IPS-15b (cell line): ENCODE measurements around the gene EBLN1.
A peak's percentile ranks its signal among the peaks of the same experiment; 100 is the strongest.

Experiments used
- H3K27me3 ChIP-seq: one replicate; pipeline ENCODE4 v1.6.1; 2013; ENCODE audit warnings: low read length; ENCODE audit not compliant: control insufficient read depth, insufficient read depth
- H3K36me3 ChIP-seq: one replicate; pipeline ENCODE4 v1.6.1; 2013; ENCODE audit warnings: low read length; ENCODE audit not compliant: control insufficient read depth, insufficient read depth
- H3K4me1 ChIP-seq: one replicate; pipeline ENCODE4 v1.6.1; 2013; ENCODE audit warnings: mild to moderate bottlenecking, low read length; ENCODE audit not compliant: control insufficient read depth, insufficient read depth
- H3K4me3 ChIP-seq: one replicate; pipeline ENCODE4 v1.5.1; 2013; ENCODE audit warnings: low read depth, low read length
- H3K9ac ChIP-seq: one replicate; pipeline ENCODE4 v1.6.1; 2013; ENCODE audit warnings: low read depth, mild to moderate bottlenecking, low read length
- H3K9me3 ChIP-seq: one replicate; pipeline ENCODE4 v1.6.1; 2013; ENCODE audit warnings: mild to moderate bottlenecking, low read length; ENCODE audit not compliant: control insufficient read depth, insufficient read depth

Gene EBLN1

GRCh38 chr10:22246680-22247391 lies 29.0 kb upstream of the EBLN1 start:
- Histone ChIP-seq H3K9ac (no peak overlapping the region), H3K4me3 (no peak overlapping the region), H3K4me1 (no peaks in the 10 kb centered on the region), H3K36me3 (no peaks in the 10 kb centered on the region), H3K27me3 (peaks cover 48% of the 10 kb centered on the region), H3K9me3 (no peaks in the 10 kb centered on the region)

- no peak overlapping the region for H3K4me3 ChIP-seq
- H3K9me3 ChIP-seq = no peaks in the 10 kb centered on the region
- H3K9ac ChIP-seq = no peak overlapping the region
- no peaks in the 10 kb centered on the region for H3K4me1 ChIP-seq
- H3K27me3 ChIP-seq = peaks cover 36% of the 10 kb centered on the region
- H3K36me3 ChIP-seq = no peaks in the 10 kb centered on the region
These were observed 27.8 kb upstream of the EBLN1 start for GRCh38 chr10:22245567-22245966.

- H3K4me1 ChIP-seq = no peaks in the 10 kb centered on the region
- H3K4me3 ChIP-seq = no peak overlapping the region
- no peak overlapping the region for H3K9ac ChIP-seq
- no peaks in the 10 kb centered on the region for H3K36me3 ChIP-seq
- no peaks in the 10 kb centered on the region for H3K9me3 ChIP-seq
- H3K27me3 ChIP-seq = peaks cover 28% of the 10 kb centered on the region
These were observed 27.0 kb upstream of the EBLN1 start for GRCh38 chr10:22244855-22245254.

GRCh38 chr10:22244001-22244400 lies 26.2 kb upstream of the EBLN1 start:
- Histone ChIP-seq H3K4me1 (no peaks in the 10 kb centered on the region), H3K27me3 (peaks cover 20% of the 10 kb centered on the region), H3K9ac (no peak overlapping the region), H3K9me3 (no peaks in the 10 kb centered on the region), H3K4me3 (no peak overlapping the region), H3K36me3 (no peaks in the 10 kb centered on the region)

- H3K4me1 ChIP-seq = no peaks in the 10 kb centered on the region
- no peaks in the 10 kb centered on the region for H3K36me3 ChIP-seq
- no peak overlapping the region for H3K4me3 ChIP-seq
- H3K27me3 ChIP-seq = peaks cover 15% of the 10 kb centered on the region
- H3K9me3 ChIP-seq = no peaks in the 10 kb centered on the region
- H3K9ac ChIP-seq = no peak overlapping the region
These were observed 25.5 kb upstream of the EBLN1 start for GRCh38 chr10:22243321-22243720.

GRCh38 chr10:22231260-22231659 lies 13.4 kb upstream of the EBLN1 start:
- Histone ChIP-seq H3K9ac (no peak overlapping the region), H3K4me3 (no peak overlapping the region), H3K9me3 (no peaks in the 10 kb centered on the region), H3K36me3 (no peaks in the 10 kb centered on the region), H3K27me3 (peaks cover 13% of the 10 kb centered on the region), H3K4me1 (no peaks in the 10 kb centered on the region)

GRCh38 chr10:22230158-22230833 lies 12.5 kb upstream of the EBLN1 start:
- Histone ChIP-seq H3K27me3 (peaks cover 13% of the 10 kb centered on the region), H3K4me3 (peak overlapping the region; percentile 87), H3K36me3 (no peaks in the 10 kb centered on the region)

GRCh38 chr10:22229802-22230157 lies 12.0 kb upstream of the EBLN1 start:
- H3K27me3 ChIP-seq = peaks cover 13% of the 10 kb centered on the region
- H3K36me3 ChIP-seq = no peaks in the 10 kb centered on the region
- H3K9me3 ChIP-seq = no peaks in the 10 kb centered on the region
- no peaks in the 10 kb centered on the region for H3K4me1 ChIP-seq
- peak overlapping the region; percentile 80 for H3K9ac ChIP-seq
- peak overlapping the region; percentile 87 for H3K4me3 ChIP-seq

More at GRCh38 chr10:22230158-22230833, 12.5 kb upstream of the EBLN1 start:
- H3K4me1 ChIP-seq = no peaks in the 10 kb centered on the region
- H3K9ac ChIP-seq = peak overlapping the region; percentile 56
- H3K9me3 ChIP-seq = no peaks in the 10 kb centered on the region

- Histone ChIP-seq H3K4me1 (no peaks in the 10 kb centered on the region), H3K9ac (peak overlapping the region; percentile 80), H3K36me3 (no peaks in the 10 kb centered on the region), H3K4me3 (peak overlapping the region; percentile 87), H3K9me3 (no peaks in the 10 kb centered on the region), H3K27me3 (peaks cover 13% of the 10 kb centered on the region)
These were observed 11.4 kb upstream of the EBLN1 start for GRCh38 chr10:22228943-22229801.

GRCh38 chr10:22228167-22228938 lies 10.5 kb upstream of the EBLN1 start:
- Histone ChIP-seq H3K27me3 (peaks cover 13% of the 10 kb centered on the region), H3K9me3 (no peaks in the 10 kb centered on the region), H3K4me1 (no peaks in the 10 kb centered on the region), H3K36me3 (no peaks in the 10 kb centered on the region), H3K4me3 (peak overlapping the region; percentile 87), H3K9ac (peak overlapping the region; percentile 80)

- Histone ChIP-seq H3K9ac (no peak overlapping the region), H3K4me3 (no peak overlapping the region), H3K36me3 (no peaks in the 10 kb centered on the region), H3K9me3 (no peaks in the 10 kb centered on the region), H3K27me3 (peaks cover 13% of the 10 kb centered on the region), H3K4me1 (no peaks in the 10 kb centered on the region)
These were observed 8.8 kb upstream of the EBLN1 start for GRCh38 chr10:22226599-22226998.
